AG04450 (cell line): ENCODE data around the gene ACO2. TPM values are rescaled to one million over a fixed set of nuclear protein-coding genes. Genes with fewer than 3 reads are reported as not detected.

Experiments
- CTCF ChIA-PET: fragments of 300-600, 350-600 bp; formaldehyde crosslinking; extraction: SDS; loops from one replicate; lab custom pipeline; 2022; ENCODE audit warnings: antibody characterized with exemption, inconsistent platforms; lab: Charles Lee
- POLR2A ChIA-PET: fragments of 350-600 bp; formaldehyde crosslinking; extraction: SDS; loops from one replicate; lab custom pipeline; 2021; ENCODE audit warnings: antibody characterized with exemption, inconsistent platforms; lab: Yijun Ruan, JAX
- DNase-seq: peaks from one replicate; pipeline ENCODE4 v3.0.0-alpha.2; 2011; ENCODE audit warnings: low read depth, low spot score
- H3K27ac ChIP-seq: one replicate; pipeline ENCODE4 v1.5.1; 2012; ENCODE audit warnings: low read depth, low read length, control low read depth
- H3K27me3 ChIP-seq: one replicate; pipeline ENCODE4 v1.6.0; 2012; ENCODE audit warnings: low read length; ENCODE audit not compliant: control insufficient read depth, insufficient read depth
- H3K4me3 ChIP-seq: 2 replicates; pipeline ENCODE4 v1.5.1; 2011; ENCODE audit warnings: mild to moderate bottlenecking, low read depth, low read length, control low read depth
- H3K9me3 ChIP-seq: 2 replicates; pipeline ENCODE4 v1.5.1; 2012; ENCODE audit warnings: low read length; ENCODE audit not compliant: control insufficient read depth, insufficient read depth
- polyA plus RNA-seq: library from polyadenylated mRNA; depleted of rRNA; stranded (reverse); fragments of >200 nt; gene quantifications from 2 replicates; pipeline ENCODE4 v1.2.3, GENCODE V29; 2011
- TF ChIP-seq, protein P1 (sequence below): IDR thresholded peaks from 2 replicates; pipeline ENCODE4 v1.5.1; 2011; ENCODE audit warnings: low read depth, low read length, control low read depth, inconsistent platforms

Gene ACO2
- polyA plus RNA-seq, 1 experiment = 32.2 TPM

DNA sequence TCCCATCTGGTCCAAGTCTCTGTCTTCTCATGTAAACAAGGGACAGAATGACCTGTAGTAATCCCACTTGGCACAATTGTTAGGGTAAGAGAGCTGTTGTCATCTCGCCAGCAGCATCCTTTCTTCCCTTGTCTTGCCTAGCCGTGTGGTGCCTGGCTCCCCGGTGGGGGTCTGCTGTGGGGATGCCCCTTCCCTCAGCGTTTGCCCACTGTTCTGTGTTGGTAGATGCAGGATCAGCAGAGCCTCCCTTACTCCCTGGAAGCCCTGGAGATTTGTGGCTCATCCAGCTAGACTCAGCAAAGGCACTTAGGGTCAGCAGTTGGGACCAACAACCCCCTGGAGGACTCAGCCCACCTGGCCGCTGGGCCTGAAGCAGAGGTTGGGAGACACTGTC, 13.0 kb downstream of the ACO2 start:
- no peak for DNase-seq
- POLR2A ChIA-PET = interaction anchor here (0.9 to 1.6 kb wide), 2 partner anchors 10 to 13 kb away, joined by 3 to 6 read pairs; partner anchors contain the start of gene PHF5A
- Histone ChIP-seq H3K27me3 (no peaks in the 10 kb centered on the region), H3K4me3 (no peak overlapping the region), H3K27ac (no peak overlapping the region), H3K9me3 (no peaks in the 10 kb centered on the region)
- CTCF ChIA-PET = interaction anchor here (1.0 to 4.6 kb wide), 4 partner anchors 19 to 116 kb away, joined by 3 to 40 read pairs (median 5); no protein-coding TSS in a partner anchor
- TF ChIP-seq, protein P1, sequence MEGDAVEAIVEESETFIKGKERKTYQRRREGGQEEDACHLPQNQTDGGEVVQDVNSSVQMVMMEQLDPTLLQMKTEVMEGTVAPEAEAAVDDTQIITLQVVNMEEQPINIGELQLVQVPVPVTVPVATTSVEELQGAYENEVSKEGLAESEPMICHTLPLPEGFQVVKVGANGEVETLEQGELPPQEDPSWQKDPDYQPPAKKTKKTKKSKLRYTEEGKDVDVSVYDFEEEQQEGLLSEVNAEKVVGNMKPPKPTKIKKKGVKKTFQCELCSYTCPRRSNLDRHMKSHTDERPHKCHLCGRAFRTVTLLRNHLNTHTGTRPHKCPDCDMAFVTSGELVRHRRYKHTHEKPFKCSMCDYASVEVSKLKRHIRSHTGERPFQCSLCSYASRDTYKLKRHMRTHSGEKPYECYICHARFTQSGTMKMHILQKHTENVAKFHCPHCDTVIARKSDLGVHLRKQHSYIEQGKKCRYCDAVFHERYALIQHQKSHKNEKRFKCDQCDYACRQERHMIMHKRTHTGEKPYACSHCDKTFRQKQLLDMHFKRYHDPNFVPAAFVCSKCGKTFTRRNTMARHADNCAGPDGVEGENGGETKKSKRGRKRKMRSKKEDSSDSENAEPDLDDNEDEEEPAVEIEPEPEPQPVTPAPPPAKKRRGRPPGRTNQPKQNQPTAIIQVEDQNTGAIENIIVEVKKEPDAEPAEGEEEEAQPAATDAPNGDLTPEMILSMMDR = no peak

DNA sequence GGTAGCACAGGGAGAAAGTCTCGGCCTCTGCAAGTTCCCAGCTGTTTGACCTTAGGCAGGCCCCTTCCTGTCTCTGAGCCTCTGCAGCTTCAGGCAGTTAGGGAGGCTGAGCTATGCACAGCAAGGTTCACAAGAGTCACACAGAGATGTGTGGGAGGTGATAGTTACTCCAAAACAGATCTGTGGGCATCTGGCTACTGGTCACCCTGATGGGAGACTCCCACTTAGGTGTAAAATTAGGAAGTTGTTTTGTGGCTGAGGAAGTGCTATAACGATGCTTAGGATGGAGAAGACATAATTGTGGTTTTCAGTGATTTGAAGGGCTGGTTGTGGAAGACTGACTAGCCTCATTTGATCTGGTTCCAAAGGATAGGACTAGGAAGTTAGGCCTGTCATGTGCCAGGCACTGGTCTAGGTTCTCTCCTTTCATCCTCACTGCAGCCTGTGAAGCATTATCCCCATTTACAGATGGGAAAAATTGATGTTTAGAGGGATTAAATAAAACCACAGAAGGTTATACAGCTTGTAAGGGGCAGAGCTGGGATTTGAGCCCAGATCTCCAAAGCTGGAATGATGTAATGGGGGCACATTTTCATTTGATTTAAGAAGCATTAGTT, 13.5 kb downstream of the ACO2 start:
- TF ChIP-seq, protein P1 = no peak
- Histone ChIP-seq H3K27me3 (no peaks in the 10 kb centered on the region), H3K9me3 (no peaks in the 10 kb centered on the region), H3K27ac (peak overlapping the region; percentile 82), H3K4me3 (no peak overlapping the region)
- DNase-seq = no peak
- ChIA-PET CTCF (interaction anchor here (1.0 to 4.6 kb wide), 4 partner anchors 19 to 115 kb away, joined by 3 to 40 read pairs (median 5); no protein-coding TSS in a partner anchor), POLR2A (interaction anchor here (0.9 to 1.6 kb wide), 2 partner anchors 10 to 14 kb away, joined by 3 to 6 read pairs; partner anchors contain the start of gene PHF5A)

DNA sequence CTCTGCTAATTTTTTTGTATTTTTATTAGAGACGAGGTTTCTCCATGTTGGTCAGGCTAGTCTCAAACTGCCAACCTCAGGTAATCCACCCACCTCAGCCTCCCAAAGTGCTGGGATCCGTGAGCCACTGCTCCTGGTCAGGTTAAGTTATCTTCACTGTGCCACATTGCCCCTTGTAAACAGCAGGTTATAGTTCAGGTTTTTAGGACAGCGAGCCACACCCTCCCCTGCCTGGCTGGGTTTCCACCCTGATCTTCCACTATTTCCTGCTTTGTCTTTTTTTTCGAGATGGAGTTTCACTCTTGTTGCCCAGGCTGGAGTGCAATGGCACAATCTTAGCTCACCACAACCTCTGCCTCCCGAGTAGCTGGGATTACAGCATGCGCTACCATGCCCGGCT, 16.1 kb downstream of the ACO2 start:
- TF ChIP-seq, protein P1 = no peak
- ChIA-PET CTCF (interaction anchor here (1.4 to 3.8 kb wide), 2 partner anchors 24 to 33 kb away, joined by 3 to 16 read pairs; no protein-coding TSS in a partner anchor), POLR2A (no interaction called here)
- no peaks in the 10 kb centered on the region for H3K27me3 ChIP-seq
- DNase-seq = no peak
- no peak overlapping the region for H3K4me3 ChIP-seq
- no peaks in the 10 kb centered on the region for H3K9me3 ChIP-seq
- no peak overlapping the region for H3K27ac ChIP-seq

DNA sequence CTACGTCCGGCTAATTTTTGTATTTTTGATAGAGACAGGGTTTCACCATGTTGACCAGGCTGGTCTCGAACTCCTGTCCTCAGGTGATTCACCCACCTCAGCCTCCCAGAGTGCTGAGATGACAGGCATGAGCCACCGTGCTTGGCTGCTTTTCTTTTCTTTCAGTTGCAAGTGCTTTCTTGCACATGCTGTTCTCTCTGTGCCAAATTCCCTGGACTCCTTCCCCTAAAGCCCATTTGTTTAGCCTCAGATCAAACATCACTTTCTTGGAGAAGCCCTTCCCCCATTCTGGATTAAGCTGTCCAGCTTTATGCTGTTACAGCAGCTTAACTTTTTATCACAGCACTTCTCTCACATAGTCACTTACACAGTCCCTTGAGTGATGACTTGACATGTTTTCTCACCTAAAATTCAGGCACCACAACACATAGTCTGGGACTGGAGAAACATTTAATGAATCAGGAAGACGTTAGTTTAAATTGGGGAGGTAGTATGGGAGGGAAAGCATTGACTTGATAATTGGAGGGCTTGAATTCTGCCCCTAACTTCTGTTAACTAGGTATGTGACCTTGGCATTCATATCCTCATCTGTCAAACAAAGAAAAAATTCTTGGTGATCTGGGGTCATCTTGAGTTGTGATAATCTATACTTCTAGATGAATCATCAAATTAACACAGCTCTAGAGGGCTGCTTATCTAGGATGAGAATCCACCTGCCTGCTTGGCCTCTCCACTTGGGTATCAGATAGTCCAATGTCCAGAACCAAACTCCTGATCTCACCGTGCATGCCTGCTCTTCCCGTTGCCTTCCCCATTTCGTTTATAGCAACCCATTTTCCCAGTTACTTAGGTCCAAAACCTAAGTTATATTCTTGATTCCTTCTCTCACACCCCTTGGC, 18.4 kb downstream of the ACO2 start:
- no peaks in the 10 kb centered on the region for H3K27me3 ChIP-seq
- TF ChIP-seq, protein P1 = no peak
- H3K27ac ChIP-seq = no peak overlapping the region
- ChIA-PET CTCF (interaction anchor here (1.5 to 3.8 kb wide), 2 partner anchors 31 to 40 kb away, joined by 4 to 16 read pairs; no protein-coding TSS in a partner anchor), POLR2A (interaction anchor here (0.6 to 1.3 kb wide), 2 partner anchors 30 to 41 kb away, joined by 4 read pairs; partner anchors contain the start of gene TOB2)
- H3K9me3 ChIP-seq = no peaks in the 10 kb centered on the region
- no peak overlapping the region for H3K4me3 ChIP-seq
- peak; percentile 37 for DNase-seq
